Nephron (organoid): ENCODE data around the gene NET1.
"Not testable (repeated sequence)": the region's sequence is repeated elsewhere in the genome, so short reads cannot be mapped to it uniquely, and the experiment has no call there.

Source experiments
- H3K27ac Mint-ChIP-seq, 3 experiments: 2 replicates each; pipeline ENCODE4 v1.8.0; 2020; ENCODE audit warnings: mixed read lengths in 3 of 3, mild to moderate bottlenecking in 2 of 3, moderate library complexity in 1 of 3
- H3K27me3 Mint-ChIP-seq: 2 replicates; pipeline ENCODE4 v1.8.0; 2021; ENCODE audit warnings: low read depth, mild to moderate bottlenecking, moderate library complexity, mixed read lengths
- H3K36me3 Mint-ChIP-seq: 2 replicates; pipeline ENCODE4 v1.8.0; 2020; ENCODE audit warnings: low read depth, mixed read lengths
- H3K4me1 Mint-ChIP-seq: 2 replicates; pipeline ENCODE4 v1.8.0; 2020; ENCODE audit warnings: mixed read lengths
- H3K4me3 Mint-ChIP-seq, 3 experiments: 2 replicates each; pipeline ENCODE4 v1.8.0; 2020; ENCODE audit warnings: mild to moderate bottlenecking in 3 of 3, mixed read lengths in 3 of 3, moderate library complexity in 2 of 3
- H3K9me3 Mint-ChIP-seq: 2 replicates; pipeline ENCODE4 v1.8.0; 2020; ENCODE audit warnings: mixed read lengths
- CTCF ChIP-seq, 3 experiments: fragments of 200-600 bp; sonication (generic); IDR thresholded peaks; one replicate each; pipeline ENCODE4 v1.5.0; 2021; ENCODE audit warnings: antibody characterized with exemption in 3 of 3; ENCODE audit not compliant: unreplicated experiment in 3 of 3

The NET1 gene

GRCh38 chr10:5404208-5405041 is 7.9 kb upstream of the NET1 start, which contains the start of gene TUBAL3:
TUBAL3 (minus strand) TSS chr10:5404828; CDS start chr10:5404792, 36 bp downstream.
- no peaks in the 10 kb centered on the region for H3K27me3 Mint-ChIP-seq
- H3K36me3 Mint-ChIP-seq = no peaks in the 10 kb centered on the region
- H3K4me3 Mint-ChIP-seq = no peak within 1 kb of the TSS
- no peak for TF ChIP-seq CTCF (IDR thresholded peaks at IDR 0.05; ENCODE audit: unreplicated experiment in 3 of 3)
- no peak within 1 kb of the TSS for H3K27ac Mint-ChIP-seq
- no peaks in the 10 kb centered on the region for H3K4me1 Mint-ChIP-seq
- peaks cover 8% of the 10 kb centered on the region for H3K9me3 Mint-ChIP-seq

GRCh38 chr10:5406918-5407317 is 5.4 kb upstream of the NET1 start:
- no peak overlapping the region for H3K4me3 Mint-ChIP-seq
- H3K4me1 Mint-ChIP-seq = no peaks in the 10 kb centered on the region
- H3K9me3 Mint-ChIP-seq = peaks cover 4% of the 10 kb centered on the region
- TF ChIP-seq CTCF (IDR thresholded peaks at IDR 0.05; ENCODE audit: unreplicated experiment in 3 of 3) = no peak
- no peak overlapping the region for H3K27ac Mint-ChIP-seq
- no peaks in the 10 kb centered on the region for H3K27me3 Mint-ChIP-seq
- no peaks in the 10 kb centered on the region for H3K36me3 Mint-ChIP-seq

- not testable (repeated sequence) for H3K27ac Mint-ChIP-seq, H3K36me3 Mint-ChIP-seq, H3K27me3 Mint-ChIP-seq, H3K4me3 Mint-ChIP-seq, H3K9me3 Mint-ChIP-seq, H3K4me1 Mint-ChIP-seq
Measured at GRCh38 chr10:5410787-5411186, 1.6 kb upstream of the NET1 start.

- H3K27ac Mint-ChIP-seq = no peak overlapping the region
- peaks cover 8% of the 10 kb centered on the region for H3K36me3 Mint-ChIP-seq
- TF ChIP-seq CTCF (IDR thresholded peaks at IDR 0.05; ENCODE audit: unreplicated experiment in 3 of 3) = no peak
- no peaks in the 10 kb centered on the region for H3K4me1 Mint-ChIP-seq
- peaks cover 5% of the 10 kb centered on the region for H3K9me3 Mint-ChIP-seq
- peak overlapping the region in 1 of 3 experiments; percentile 87 for H3K4me3 Mint-ChIP-seq
- peaks cover 3% of the 10 kb centered on the region for H3K27me3 Mint-ChIP-seq
Measured at GRCh38 chr10:5411941-5412276, 448 bp upstream of the NET1 start.

- H3K36me3 Mint-ChIP-seq = peaks cover 19% of the 10 kb centered on the region
- H3K4me1 Mint-ChIP-seq = no peaks in the 10 kb centered on the region
- no peak for TF ChIP-seq CTCF (IDR thresholded peaks at IDR 0.05; ENCODE audit: unreplicated experiment in 3 of 3)
- no peak overlapping the region for H3K27ac Mint-ChIP-seq
- H3K4me3 Mint-ChIP-seq = no peak overlapping the region
- H3K27me3 Mint-ChIP-seq = peaks cover 3% of the 10 kb centered on the region
- H3K9me3 Mint-ChIP-seq = peaks cover 12% of the 10 kb centered on the region
Measured at GRCh38 chr10:5413012-5413938, 918 bp downstream of the NET1 start.

GRCh38 chr10:5416981-5417380 is 4.6 kb downstream of the NET1 start:
- peaks cover 40% of the 10 kb centered on the region for H3K36me3 Mint-ChIP-seq

More at GRCh38 chr10:5416981-5417380, 4.6 kb downstream of the NET1 start:
- Mint-ChIP-seq H3K27me3 (peaks cover 3% of the 10 kb centered on the region), H3K4me3 (no peak overlapping the region), H3K9me3 (peaks cover 33% of the 10 kb centered on the region), H3K27ac (no peak overlapping the region), H3K4me1 (no peaks in the 10 kb centered on the region)
- TF ChIP-seq CTCF (IDR thresholded peaks at IDR 0.05; ENCODE audit: unreplicated experiment in 3 of 3) = no peak
